DND-41 (cell line): ENCODE data around the gene RUNX2.

ENCODE experiments used
- EZH2 ChIP-seq: IDR thresholded peaks from 3 replicates; pipeline ENCODE4 v1.6.1; 2012; ENCODE audit warnings: borderline replicate concordance, low read depth, mild to moderate bottlenecking, moderate library complexity, low read length, inconsistent platforms; ENCODE audit not compliant: severe bottlenecking
- TF ChIP-seq, protein P1 (sequence below): IDR thresholded peaks from 2 replicates; pipeline ENCODE4 v1.5.1; 2012; ENCODE audit warnings: borderline replicate concordance, low read length, moderate library complexity, mild to moderate bottlenecking; ENCODE audit not compliant: poor library complexity, severe bottlenecking; ENCODE audit errors: extremely low read depth

DNA sequence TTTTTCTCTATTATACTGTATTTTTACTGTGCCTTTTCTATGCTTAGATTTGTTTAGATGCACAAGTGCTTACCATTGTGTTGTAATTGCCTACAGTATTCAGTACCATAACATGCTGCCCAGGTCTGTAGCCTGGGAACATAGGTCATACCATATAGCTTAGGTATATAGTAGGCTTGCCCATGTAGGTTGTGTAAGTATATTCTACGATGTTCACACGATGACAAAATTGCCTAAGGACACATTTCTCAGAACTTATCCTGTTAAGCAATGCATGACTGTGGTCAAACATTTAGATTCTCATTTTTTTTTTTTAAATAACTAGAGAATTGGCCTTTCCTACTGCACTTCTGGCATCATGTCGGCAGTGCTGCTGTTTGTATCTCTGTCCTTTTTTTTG is 303.3 kb downstream of the RUNX2 start:
- TF ChIP-seq, protein P1, sequence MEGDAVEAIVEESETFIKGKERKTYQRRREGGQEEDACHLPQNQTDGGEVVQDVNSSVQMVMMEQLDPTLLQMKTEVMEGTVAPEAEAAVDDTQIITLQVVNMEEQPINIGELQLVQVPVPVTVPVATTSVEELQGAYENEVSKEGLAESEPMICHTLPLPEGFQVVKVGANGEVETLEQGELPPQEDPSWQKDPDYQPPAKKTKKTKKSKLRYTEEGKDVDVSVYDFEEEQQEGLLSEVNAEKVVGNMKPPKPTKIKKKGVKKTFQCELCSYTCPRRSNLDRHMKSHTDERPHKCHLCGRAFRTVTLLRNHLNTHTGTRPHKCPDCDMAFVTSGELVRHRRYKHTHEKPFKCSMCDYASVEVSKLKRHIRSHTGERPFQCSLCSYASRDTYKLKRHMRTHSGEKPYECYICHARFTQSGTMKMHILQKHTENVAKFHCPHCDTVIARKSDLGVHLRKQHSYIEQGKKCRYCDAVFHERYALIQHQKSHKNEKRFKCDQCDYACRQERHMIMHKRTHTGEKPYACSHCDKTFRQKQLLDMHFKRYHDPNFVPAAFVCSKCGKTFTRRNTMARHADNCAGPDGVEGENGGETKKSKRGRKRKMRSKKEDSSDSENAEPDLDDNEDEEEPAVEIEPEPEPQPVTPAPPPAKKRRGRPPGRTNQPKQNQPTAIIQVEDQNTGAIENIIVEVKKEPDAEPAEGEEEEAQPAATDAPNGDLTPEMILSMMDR: no peak
- no peak for TF ChIP-seq EZH2
